Brain microvascular endothelial cell (primary cell): Measurements from ENCODE around the gene RHOBTB3.
"Not testable (repeated sequence)": the region's sequence is repeated elsewhere in the genome, so short reads cannot be mapped to it uniquely, and the experiment has no call there.

Experiments
- DNase-seq: peaks from one replicate; pipeline ENCODE4 v3.0.0-alpha.2; 2020
- H3K27ac ChIP-seq: fragments of 250-450 bp; sonication (Bioruptor Pico); 2 replicates; pipeline ENCODE4 v1.5.1; 2020; ENCODE audit warnings: mild to moderate bottlenecking, moderate library complexity
- H3K27me3 ChIP-seq: fragments of 250-450 bp; sonication (Bioruptor Pico); replicated peaks from 2 replicates; pipeline ENCODE4 v1.5.1; 2020; ENCODE audit warnings: mild to moderate bottlenecking
- H3K36me3 ChIP-seq: fragments of 250-450 bp; sonication (Bioruptor Pico); replicated peaks from 2 replicates; pipeline ENCODE4 v1.5.1; 2020; ENCODE audit warnings: mild to moderate bottlenecking
- H3K4me3 ChIP-seq: 2 replicates; pipeline ENCODE4 v1.5.1; 2011; ENCODE audit warnings: low read depth, mild to moderate bottlenecking, control low read depth, low read length, moderate library complexity
- in situ Hi-C: cut with HindIII; loops from 2 replicates; pipeline ENCODE4 v1.10.0; 2017; ENCODE audit warnings: low sequenced_read_pairs, low pct_ligation_motif_present
- TF ChIP-seq, protein P1 (sequence below): IDR thresholded peaks from 2 replicates; pipeline ENCODE4 v1.5.1; 2011; ENCODE audit warnings: low read depth, mild to moderate bottlenecking, moderate library complexity, low read length, control low read depth, inconsistent platforms; ENCODE audit errors: missing control alignments

RHOBTB3 gene

GRCh38 chr5:95832664-95833063 is 101.5 kb downstream of the RHOBTB3 start:
- no peak for DNase-seq
- H3K4me3 ChIP-seq: no peak overlapping the region
- in situ Hi-C loops: loop anchor here (25.0 kb wide), 1 partner anchor 170 kb away; no protein-coding TSS in a partner anchor
- H3K36me3 ChIP-seq: no peaks in the 10 kb centered on the region
- no peaks in the 10 kb centered on the region for H3K27me3 ChIP-seq
- TF ChIP-seq, protein P1, sequence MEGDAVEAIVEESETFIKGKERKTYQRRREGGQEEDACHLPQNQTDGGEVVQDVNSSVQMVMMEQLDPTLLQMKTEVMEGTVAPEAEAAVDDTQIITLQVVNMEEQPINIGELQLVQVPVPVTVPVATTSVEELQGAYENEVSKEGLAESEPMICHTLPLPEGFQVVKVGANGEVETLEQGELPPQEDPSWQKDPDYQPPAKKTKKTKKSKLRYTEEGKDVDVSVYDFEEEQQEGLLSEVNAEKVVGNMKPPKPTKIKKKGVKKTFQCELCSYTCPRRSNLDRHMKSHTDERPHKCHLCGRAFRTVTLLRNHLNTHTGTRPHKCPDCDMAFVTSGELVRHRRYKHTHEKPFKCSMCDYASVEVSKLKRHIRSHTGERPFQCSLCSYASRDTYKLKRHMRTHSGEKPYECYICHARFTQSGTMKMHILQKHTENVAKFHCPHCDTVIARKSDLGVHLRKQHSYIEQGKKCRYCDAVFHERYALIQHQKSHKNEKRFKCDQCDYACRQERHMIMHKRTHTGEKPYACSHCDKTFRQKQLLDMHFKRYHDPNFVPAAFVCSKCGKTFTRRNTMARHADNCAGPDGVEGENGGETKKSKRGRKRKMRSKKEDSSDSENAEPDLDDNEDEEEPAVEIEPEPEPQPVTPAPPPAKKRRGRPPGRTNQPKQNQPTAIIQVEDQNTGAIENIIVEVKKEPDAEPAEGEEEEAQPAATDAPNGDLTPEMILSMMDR: no peak
- H3K27ac ChIP-seq: no peak overlapping the region

DNA sequence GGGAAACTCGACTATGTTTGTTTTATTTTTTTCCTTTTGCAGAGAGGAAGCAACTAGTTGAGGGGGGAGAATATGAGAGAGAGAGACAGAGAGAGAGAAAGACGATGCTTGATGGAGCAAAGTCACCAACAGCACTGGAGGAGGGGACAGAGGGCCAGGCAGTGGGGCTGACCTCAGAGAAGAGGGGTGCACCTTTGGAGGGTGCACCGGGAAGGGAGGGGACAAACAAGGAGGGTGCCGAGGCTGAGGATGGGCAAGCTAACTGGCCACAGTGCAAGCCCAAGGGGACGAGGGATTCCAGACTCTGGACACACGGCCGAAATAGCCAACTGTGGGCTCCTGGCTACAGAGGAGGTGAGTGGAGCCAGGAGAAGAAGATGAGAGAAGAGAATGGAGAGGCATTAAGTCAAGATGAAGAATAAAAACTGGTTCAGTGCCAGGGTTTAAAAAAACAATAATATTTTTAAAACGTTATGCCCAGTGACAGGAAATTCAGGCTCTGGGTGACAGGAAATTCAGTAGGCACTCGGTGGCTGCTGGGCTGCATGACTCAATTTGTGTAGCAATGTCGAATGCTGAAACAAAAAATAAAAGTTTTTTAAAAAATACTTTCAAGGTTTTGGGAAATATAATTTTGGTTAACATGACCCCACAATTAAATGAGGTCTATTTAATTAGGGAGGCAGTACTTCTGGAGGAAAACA is 104.7 kb downstream of the RHOBTB3 start:
- Histone ChIP-seq H3K27me3 (no peaks in the 10 kb centered on the region), H3K27ac (no peak overlapping the region), H3K4me3 (no peak overlapping the region), H3K36me3 (no peaks in the 10 kb centered on the region)
- in situ Hi-C loops: loop anchor here (25.0 kb wide), 1 partner anchor 174 kb away; no protein-coding TSS in a partner anchor
- TF ChIP-seq, protein P1: no peak
- no peak for DNase-seq

GRCh38 chr5:95836544-95836943 is 105.4 kb downstream of the RHOBTB3 start:
- in situ Hi-C loops: loop anchor here (25.0 kb wide), 1 partner anchor 174 kb away; no protein-coding TSS in a partner anchor
- Histone ChIP-seq H3K4me3 (no peak overlapping the region), H3K36me3 (no peaks in the 10 kb centered on the region), H3K27ac (no peak overlapping the region), H3K27me3 (no peaks in the 10 kb centered on the region)
- TF ChIP-seq, protein P1: no peak
- DNase-seq: no peak

DNA sequence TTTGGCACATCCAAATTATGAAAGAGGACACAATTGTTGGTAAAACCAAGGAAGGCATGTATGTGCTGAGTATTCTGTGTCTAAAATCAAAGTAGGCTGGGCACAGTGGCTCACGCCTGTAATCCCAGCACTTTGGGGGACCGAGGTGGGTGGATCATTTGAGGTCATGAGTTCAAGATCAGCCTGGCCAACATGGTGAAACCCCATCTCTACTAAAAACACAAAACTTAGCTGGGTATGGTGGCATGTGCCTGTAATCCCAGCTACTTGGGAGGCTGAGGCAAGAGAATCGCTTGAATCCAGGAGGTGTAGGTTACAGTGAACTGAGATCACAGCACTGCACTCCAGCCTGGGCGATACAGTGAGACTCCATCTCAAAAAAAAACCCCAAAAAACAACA is 105.8 kb downstream of the RHOBTB3 start:
- in situ Hi-C loops: loop anchor here (25.0 kb wide), 1 partner anchor 175 kb away; no protein-coding TSS in a partner anchor

GRCh38 chr5:95837492-95837891 is 106.4 kb downstream of the RHOBTB3 start:
- Histone ChIP-seq H3K27ac (no peak overlapping the region), H3K36me3 (no peaks in the 10 kb centered on the region), H3K27me3 (no peaks in the 10 kb centered on the region), H3K4me3 (no peak overlapping the region)
- in situ Hi-C loops: loop anchor here (25.0 kb wide), 1 partner anchor 175 kb away; no protein-coding TSS in a partner anchor
- no peak for DNase-seq
- TF ChIP-seq, protein P1: no peak

More for the DNA sequence above, 105.8 kb downstream of the RHOBTB3 start:
- not testable (repeated sequence) for H3K36me3 ChIP-seq, H3K4me3 ChIP-seq, DNase-seq, H3K27me3 ChIP-seq, H3K27ac ChIP-seq

- DNase-seq: no peak
- in situ Hi-C loops: loop anchor here (25.0 kb wide), 1 partner anchor 176 kb away; no protein-coding TSS in a partner anchor
- H3K27ac ChIP-seq: no peak overlapping the region
These were observed 106.9 kb downstream of the RHOBTB3 start for GRCh38 chr5:95838001-95838520.

More at GRCh38 chr5:95838001-95838520, 106.9 kb downstream of the RHOBTB3 start:
- TF ChIP-seq, protein P1: no peak
- no peaks in the 10 kb centered on the region for H3K27me3 ChIP-seq
- H3K4me3 ChIP-seq: no peak overlapping the region
- no peaks in the 10 kb centered on the region for H3K36me3 ChIP-seq
